Measurements from ENCODE around the gene FZD2. TPM values are rescaled to one million over a fixed set of nuclear protein-coding genes. Genes with fewer than 3 reads are reported as not detected.

FZD2 gene
- total and polyA plus RNA-seq, 2 of the 13 experiments (the other 11 are each of a cell fraction or from before 2014, with no cell fraction given), result 0.07 to 0.13 TPM

DNA sequence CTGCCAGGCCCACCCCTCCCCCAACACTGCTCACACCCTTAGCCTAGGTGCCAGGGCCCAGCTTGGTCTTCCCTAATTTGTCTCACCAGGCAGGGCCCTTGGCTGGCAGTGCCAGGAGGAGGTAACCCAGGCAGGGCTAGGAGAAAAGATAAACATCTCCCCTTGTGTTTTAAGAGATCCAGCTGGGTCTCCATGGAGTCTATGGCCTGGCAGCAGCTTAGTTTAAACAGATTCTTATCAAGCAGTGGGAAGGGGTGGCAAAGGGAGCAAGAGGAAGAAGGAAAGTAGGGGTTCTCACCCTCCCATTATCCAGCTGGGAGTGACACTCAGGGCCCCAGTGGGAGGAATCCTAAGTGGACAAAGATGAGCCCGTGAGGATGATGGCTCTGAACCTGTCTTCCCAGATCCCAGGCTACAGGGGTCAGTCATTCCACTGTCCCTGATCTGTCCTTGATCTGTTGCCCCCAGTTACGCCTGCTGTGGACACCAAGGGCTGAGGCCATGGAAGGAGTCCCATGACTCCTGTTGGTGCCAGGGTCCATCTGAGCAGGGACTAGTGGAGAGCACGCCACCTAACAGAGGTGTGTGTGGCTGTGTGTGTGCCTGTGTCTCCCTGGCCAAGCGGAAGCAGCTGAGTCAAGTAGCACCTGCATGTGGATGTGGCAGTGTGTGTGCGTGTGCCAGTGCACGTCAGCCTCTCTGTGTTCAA lies 51.6 kb downstream of the FZD2 start:
- peak; percentile 68 for DNase-seq (ENCODE audit: low spot score)
- H3K4me3 ChIP-seq (replicated peaks in 1 of 3; ENCODE audit: insufficient read depth in 1 of 3, low read depth in 2 of 3, low read length in 3 of 3), result peak overlapping the region in 2 of 3 experiments; percentile 27 to 52; a peak in 3 of 6 replicates
- ChIA-PET POLR2A (interaction anchor here (0.6 to 1.1 kb wide), 2 partner anchors 35 to 167 kb away, joined by 3 to 4 read pairs; no protein-coding TSS in a partner anchor), CTCF (ENCODE audit: low intra/inter-chr PET ratio, low total read pairs) (no interaction called here)
- intact Hi-C loops (cut with micrococcal nuclease; ENCODE audit: unreplicated experiment) (no loop called here), in situ Hi-C loops (cut with HindIII; ENCODE audit: extremely low pct_ligation_motif_present, low pct_unique_long_range_greater_than_20kb) (no loop called here)
- BruUV-seq (replicated peaks), result no TSS peak
- H3K9me3 ChIP-seq (ENCODE audit: low read length), result no peaks in the 10 kb centered on the region
- peak overlapping the region; percentile 54 for H3K4me2 ChIP-seq (ENCODE audit: low read depth, low read length)
- H3K79me2 ChIP-seq (ENCODE audit: insufficient read depth, low read length), result no peaks in the 10 kb centered on the region
- WGBS (ENCODE audit: low lambda C conversion rate), result 30% methylated on average over 4 of the region's 6 CpGs
- peaks cover 4 to 15% of the 10 kb centered on the region in 2 experiments; a peak in 2 of 5 replicates for H3K27me3 ChIP-seq (ENCODE audit: control insufficient read depth in 1 of 2, insufficient read depth in 2 of 2, low read length in 2 of 2)
- peak; percentile 36 for FAIRE-seq
- no peak overlapping the region for H3K9ac ChIP-seq (ENCODE audit: insufficient read depth, low read depth, low read length)
- H3K27ac ChIP-seq (ENCODE audit: extremely low read length, insufficient read depth, low read length), result peak overlapping the region; percentile 8
- H3K36me3 ChIP-seq (replicated peaks in 1 of 2; ENCODE audit: control insufficient read depth in 1 of 2, insufficient read depth in 2 of 2, low read length in 2 of 2), result no peaks in the 10 kb centered on the region
- H3K4me1 ChIP-seq (ENCODE audit: insufficient read depth, low read length), result peaks cover 29% of the 10 kb centered on the region
- no peak overlapping the region for H2AFZ ChIP-seq (ENCODE audit: low read length)
- peak; percentile 85 for ATAC-seq
- no peaks in the 10 kb centered on the region for H4K20me1 ChIP-seq (ENCODE audit: insufficient read depth, low read length)
- TF ChIP-seq, protein P1, sequence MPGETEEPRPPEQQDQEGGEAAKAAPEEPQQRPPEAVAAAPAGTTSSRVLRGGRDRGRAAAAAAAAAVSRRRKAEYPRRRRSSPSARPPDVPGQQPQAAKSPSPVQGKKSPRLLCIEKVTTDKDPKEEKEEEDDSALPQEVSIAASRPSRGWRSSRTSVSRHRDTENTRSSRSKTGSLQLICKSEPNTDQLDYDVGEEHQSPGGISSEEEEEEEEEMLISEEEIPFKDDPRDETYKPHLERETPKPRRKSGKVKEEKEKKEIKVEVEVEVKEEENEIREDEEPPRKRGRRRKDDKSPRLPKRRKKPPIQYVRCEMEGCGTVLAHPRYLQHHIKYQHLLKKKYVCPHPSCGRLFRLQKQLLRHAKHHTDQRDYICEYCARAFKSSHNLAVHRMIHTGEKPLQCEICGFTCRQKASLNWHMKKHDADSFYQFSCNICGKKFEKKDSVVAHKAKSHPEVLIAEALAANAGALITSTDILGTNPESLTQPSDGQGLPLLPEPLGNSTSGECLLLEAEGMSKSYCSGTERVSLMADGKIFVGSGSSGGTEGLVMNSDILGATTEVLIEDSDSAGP (CRISPR knock-in tag; IDR thresholded peaks at IDR 0.05; ENCODE audit: borderline replicate concordance), result peak; percentile 68; the same call in 1 of the 2 replicates
- TF ChIP-seq, protein P2, sequence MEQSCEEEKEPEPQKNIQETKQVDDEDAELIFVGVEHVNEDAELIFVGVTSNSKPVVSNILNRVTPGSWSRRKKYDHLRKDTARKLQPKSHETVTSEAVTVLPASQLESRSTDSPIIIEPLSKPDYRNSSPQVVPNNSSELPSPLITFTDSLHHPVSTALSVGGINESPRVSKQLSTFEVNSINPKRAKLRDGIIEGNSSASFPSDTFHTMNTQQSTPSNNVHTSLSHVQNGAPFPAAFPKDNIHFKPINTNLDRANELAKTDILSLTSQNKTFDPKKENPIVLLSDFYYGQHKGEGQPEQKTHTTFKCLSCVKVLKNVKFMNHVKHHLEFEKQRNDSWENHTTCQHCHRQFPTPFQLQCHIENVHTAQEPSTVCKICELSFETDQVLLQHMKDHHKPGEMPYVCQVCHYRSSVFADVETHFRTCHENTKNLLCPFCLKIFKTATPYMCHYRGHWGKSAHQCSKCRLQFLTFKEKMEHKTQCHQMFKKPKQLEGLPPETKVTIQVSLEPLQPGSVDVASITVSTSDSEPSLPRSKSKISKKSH (CRISPR knock-in tag; IDR thresholded peaks at IDR 0.05; ENCODE audit: borderline replicate concordance), result peak; percentile 39; the same call in 1 of the 2 replicates
- TF ChIP-seq, protein P3, sequence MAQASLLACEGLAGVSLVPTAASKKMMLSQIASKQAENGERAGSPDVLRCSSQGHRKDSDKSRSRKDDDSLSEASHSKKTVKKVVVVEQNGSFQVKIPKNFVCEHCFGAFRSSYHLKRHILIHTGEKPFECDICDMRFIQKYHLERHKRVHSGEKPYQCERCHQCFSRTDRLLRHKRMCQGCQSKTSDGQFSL (CRISPR knock-in tag; IDR thresholded peaks at IDR 0.05), result no peak
- TF ChIP-seq ZBTB8A (CRISPR knock-in tag; IDR thresholded peaks at IDR 0.05; ENCODE audit: borderline replicate concordance, low read depth) (0 out of 2 replicates have a peak, but pooled peaks have one; percentile 19), MEIS2 (CRISPR knock-in tag; IDR thresholded peaks at IDR 0.05) (no peak), ZNF788 (CRISPR knock-in tag; IDR thresholded peaks at IDR 0.05; ENCODE audit: borderline replicate concordance) (peak; percentile 54; the same call in 1 of the 2 replicates), TBX2 (CRISPR knock-in tag; IDR thresholded peaks at IDR 0.05; ENCODE audit: borderline replicate concordance) (peak; percentile 72; the same call in 1 of the 2 replicates), PHF21A (CRISPR knock-in tag; IDR thresholded peaks at IDR 0.05) (0 out of 2 replicates have a peak, but pooled peaks have one; percentile 16), ZFX (CRISPR knock-in tag; IDR thresholded peaks at IDR 0.05; ENCODE audit: low read depth) (peak; percentile 29), PITX1 (CRISPR knock-in tag; IDR thresholded peaks at IDR 0.05) (peak; percentile 28; the same call in 1 of the 2 replicates), ZNF343 (CRISPR knock-in tag; IDR thresholded peaks at IDR 0.05) (0 out of 2 replicates have a peak, but pooled peaks have one; percentile 20)
- TF ChIP-seq, protein P4, sequence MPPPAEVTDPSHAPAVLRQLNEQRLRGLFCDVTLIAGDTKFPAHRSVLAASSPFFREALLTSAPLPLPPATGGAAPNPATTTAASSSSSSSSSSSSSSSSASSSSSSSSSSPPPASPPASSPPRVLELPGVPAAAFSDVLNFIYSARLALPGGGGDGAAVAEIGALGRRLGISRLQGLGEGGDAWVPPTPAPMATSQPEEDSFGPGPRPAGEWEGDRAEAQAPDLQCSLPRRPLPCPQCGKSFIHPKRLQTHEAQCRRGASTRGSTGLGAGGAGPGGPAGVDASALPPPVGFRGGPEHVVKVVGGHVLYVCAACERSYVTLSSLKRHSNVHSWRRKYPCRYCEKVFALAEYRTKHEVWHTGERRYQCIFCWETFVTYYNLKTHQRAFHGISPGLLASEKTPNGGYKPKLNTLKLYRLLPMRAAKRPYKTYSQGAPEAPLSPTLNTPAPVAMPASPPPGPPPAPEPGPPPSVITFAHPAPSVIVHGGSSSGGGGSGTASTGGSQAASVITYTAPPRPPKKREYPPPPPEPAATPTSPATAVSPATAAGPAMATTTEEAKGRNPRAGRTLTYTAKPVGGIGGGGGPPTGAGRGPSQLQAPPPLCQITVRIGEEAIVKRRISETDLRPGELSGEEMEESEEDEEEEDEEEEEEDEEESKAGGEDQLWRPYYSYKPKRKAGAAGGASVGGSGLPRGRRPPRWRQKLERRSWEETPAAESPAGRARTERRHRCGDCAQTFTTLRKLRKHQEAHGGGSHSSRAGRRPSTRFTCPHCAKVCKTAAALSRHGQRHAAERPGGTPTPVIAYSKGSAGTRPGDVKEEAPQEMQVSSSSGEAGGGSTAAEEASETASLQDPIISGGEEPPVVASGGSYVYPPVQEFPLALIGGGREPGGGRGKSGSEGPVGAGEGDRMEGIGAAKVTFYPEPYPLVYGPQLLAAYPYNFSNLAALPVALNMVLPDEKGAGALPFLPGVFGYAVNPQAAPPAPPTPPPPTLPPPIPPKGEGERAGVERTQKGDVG (CRISPR knock-in tag; IDR thresholded peaks at IDR 0.05; ENCODE audit: borderline replicate concordance), result no peak
- TF ChIP-seq, protein P5, sequence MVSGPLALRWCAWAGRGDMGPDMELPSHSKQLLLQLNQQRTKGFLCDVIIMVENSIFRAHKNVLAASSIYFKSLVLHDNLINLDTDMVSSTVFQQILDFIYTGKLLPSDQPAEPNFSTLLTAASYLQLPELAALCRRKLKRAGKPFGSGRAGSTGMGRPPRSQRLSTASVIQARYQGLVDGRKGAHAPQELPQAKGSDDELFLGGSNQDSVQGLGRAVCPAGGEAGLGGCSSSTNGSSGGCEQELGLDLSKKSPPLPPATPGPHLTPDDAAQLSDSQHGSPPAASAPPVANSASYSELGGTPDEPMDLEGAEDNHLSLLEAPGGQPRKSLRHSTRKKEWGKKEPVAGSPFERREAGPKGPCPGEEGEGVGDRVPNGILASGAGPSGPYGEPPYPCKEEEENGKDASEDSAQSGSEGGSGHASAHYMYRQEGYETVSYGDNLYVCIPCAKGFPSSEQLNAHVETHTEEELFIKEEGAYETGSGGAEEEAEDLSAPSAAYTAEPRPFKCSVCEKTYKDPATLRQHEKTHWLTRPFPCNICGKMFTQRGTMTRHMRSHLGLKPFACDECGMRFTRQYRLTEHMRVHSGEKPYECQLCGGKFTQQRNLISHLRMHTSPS (CRISPR knock-in tag; IDR thresholded peaks at IDR 0.05; ENCODE audit: low read depth), result peak; percentile 79; the same call in 1 of the 2 replicates
